HG03175 (cell line): ENCODE data around the gene AMPD1.

Experiments used
- ATAC-seq: cut with Tn5 transposase; IDR thresholded peaks from one replicate; pipeline ENCODE4 v1.9.1; 2021; ENCODE audit warnings: mild to moderate bottlenecking, moderate library complexity; ENCODE audit not compliant: unreplicated experiment

The AMPD1 gene

DNA sequence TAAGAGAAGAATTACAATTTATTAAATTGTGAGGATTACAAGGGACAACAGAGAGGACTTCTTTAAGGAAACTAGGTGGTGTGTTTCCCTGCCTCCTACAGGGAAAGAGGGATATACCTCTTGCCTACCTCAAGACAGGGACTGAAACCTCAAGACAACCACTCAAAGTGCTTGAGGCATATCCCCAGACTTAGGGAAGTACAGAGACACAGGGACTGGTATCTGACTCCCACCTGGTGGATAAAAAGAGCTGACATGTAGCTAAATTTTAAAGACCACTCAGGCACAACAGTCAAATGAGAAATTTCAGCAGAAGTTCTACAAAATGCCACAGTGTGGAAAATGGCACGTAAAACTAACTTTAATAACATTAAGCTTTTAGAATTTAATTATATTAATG is 46.8 kb downstream of the AMPD1 start:
- ATAC-seq, result no peak

DNA sequence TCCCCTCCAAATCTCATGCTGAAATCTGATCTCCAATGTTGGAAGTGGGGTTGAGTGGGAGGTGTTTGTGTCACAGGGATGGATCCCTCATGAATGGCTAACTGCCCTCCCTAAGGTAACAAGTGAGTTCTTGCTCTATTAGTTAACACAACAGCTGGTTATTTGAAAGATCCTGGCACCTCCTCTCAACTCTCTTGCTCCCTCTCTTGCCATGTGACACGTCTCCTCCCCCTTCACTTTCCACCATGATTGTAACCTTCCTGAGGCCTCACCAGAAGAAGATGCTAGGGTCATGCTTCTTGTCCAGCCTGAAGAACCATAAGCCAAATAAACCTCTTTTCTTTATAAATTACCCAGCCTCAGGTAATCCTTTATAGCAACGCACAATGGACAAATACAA is 54.0 kb downstream of the AMPD1 start:
- ATAC-seq, result no peak

DNA sequence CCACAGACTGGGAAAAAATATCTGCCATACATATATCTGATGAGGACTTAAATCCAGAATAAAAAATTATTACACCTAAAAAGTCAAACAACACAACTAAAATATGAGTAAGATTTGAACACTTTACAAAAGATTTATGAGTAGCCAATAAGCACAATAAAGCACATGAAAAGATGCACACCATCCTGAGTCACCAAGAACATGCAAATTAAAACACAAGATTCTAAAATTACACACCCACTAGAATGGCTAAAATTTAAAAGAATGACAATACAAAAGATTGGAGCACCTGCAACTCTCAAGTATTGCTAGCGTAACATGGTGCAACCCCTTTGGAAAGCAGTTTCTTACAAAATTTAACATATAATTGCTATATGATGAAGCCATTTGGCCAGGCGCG is 56.4 kb downstream of the AMPD1 start:
- no peak for ATAC-seq

DNA sequence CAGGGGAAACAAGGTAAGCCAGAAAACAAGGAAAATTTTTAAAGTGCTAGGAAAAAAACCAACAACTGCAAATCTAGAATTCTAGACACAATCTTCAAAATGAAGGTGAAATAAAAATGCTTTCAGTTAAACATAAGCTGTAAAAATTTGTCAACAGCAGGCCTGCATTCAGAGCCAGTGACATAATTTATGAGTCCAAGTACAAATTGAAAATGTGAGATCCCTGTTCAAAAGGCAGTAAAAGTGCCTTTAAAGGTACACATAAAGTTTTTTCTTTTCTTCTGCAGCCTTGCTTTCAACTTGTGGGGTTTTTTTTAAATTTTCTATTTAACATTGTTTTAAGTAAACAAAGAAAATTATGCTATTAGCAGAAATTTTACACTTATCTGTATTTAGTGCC is 62.9 kb downstream of the AMPD1 start:
- no peak for ATAC-seq

DNA sequence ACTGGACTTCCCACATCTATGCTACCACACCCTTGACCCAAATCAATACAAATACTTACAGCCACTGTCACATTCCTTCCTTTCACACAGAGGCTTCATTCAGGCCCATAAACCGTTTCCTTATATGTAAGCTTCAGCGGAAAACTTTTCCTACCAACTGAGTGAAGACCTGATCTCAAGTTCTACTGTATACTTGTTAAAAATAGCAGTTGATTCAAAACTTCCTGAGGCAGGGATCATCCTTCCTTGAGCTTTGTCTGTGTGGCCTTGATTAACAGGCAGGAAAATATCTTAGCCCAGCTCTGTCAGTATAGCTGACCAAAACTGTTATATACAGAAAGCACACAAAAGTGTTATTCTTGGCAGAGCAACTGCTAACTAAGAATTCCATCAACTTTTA is 68.2 kb downstream of the AMPD1 start:
- ATAC-seq, result no peak

DNA sequence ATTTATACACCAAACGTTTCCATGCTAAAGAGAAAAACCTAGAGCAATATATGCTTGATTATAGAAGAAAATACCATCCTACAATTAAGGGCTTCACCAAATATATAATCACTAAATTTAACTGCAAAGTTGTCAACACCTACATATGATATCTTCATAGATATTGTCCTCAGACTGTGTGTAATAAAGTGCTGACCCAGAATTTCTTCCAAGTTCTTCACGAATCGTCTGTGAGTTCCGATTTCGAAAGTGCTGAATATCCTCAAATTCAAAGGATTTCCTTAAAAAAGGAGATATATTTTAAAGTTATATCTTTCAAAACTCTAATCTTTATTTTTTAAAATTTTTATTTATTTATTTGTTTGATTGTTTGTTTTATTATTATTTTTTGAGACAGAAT is 72.0 kb downstream of the AMPD1 start:
- no peak for ATAC-seq
